Fibroblast of pulmonary artery (primary cell): ENCODE data around the gene ACR.

Source experiments
- DNase-seq: peaks from one replicate; pipeline ENCODE4 v3.0.0-alpha.2; 2010; ENCODE audit warnings: low read depth
- H3K4me3 ChIP-seq: replicated peaks from 2 replicates; pipeline ENCODE4 v1.5.1; 2011; ENCODE audit warnings: low read depth, mild to moderate bottlenecking, control low read depth, low read length, moderate library complexity
- TF ChIP-seq, protein P1 (sequence below): IDR thresholded peaks from 2 replicates; pipeline ENCODE4 v1.5.1; 2011; ENCODE audit warnings: mild to moderate bottlenecking, control low read depth, low read length, inconsistent platforms; ENCODE audit errors: missing control alignments

Gene ACR

DNA sequence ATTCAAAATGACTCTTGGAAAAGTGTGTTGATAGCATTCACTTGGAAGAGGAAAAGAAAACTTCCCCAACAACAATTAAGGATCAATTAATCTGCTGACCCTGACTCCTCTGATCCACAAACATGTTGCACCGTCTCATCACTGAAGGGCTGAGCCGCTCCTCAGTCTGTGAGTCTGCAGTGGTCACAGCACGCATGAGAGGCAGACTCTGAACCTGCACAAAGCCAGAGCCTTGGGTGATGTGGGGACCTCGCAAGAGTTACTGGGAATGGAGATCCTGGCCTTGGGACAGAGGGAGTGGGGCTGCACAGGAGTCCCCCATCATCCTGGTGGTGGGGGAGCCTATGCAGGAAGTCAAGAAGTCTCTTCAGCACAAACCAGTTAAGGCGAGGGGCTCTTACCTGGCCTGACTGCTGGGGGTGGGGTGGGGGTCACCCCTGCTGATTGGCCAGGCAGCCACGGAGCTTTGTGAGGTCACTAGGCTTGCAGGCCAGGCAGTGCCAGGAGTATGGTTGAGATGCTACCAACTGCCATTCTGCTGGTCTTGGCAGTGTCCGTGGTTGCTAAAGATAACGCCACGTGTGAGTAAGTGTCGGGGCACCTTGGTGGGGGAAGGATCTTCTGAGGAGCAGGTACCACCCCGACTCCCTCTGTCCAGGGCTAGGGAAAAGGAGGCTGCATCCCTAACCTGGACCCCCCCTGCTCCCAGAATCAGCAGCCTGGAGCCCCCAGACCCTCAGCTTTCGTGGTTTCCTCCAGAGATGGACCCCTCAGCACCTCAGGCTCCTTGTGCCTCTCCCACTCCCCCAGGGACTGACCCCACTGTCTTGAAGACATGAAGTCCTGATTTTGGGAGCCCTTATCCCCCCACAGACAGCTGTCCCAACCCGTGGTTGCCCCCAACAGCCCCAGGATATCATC, at the start of gene ACR:
Gene ACR (plus strand): TSS at position 477 of the 921 bp plus-strand sequence. CDS start 32 bp downstream, at position 509.
- TF ChIP-seq, protein P1, sequence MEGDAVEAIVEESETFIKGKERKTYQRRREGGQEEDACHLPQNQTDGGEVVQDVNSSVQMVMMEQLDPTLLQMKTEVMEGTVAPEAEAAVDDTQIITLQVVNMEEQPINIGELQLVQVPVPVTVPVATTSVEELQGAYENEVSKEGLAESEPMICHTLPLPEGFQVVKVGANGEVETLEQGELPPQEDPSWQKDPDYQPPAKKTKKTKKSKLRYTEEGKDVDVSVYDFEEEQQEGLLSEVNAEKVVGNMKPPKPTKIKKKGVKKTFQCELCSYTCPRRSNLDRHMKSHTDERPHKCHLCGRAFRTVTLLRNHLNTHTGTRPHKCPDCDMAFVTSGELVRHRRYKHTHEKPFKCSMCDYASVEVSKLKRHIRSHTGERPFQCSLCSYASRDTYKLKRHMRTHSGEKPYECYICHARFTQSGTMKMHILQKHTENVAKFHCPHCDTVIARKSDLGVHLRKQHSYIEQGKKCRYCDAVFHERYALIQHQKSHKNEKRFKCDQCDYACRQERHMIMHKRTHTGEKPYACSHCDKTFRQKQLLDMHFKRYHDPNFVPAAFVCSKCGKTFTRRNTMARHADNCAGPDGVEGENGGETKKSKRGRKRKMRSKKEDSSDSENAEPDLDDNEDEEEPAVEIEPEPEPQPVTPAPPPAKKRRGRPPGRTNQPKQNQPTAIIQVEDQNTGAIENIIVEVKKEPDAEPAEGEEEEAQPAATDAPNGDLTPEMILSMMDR = no peak
- no peak within 1 kb of the TSS for H3K4me3 ChIP-seq
- no peak for DNase-seq

DNA sequence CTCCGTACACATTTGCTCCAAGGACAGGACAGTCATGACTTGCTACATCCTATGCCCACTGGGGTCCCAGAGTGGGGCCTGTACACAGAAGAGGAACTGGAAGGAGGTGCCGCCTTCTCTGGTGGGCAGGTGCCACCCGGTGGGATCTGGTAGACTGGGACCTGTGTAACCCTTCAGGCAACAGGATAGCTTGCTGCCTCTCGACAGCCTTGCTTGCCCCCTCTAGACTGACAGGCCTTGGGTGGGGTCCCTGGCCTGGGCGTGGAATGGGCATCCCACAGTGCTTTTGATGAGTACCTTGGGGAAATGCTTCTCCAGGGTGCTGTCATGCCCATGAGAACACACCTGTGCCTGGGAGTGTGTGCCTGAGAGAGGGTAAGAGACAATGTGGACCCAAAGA, 49.6 kb upstream of the ACR start:
- TF ChIP-seq, protein P1 = no peak
- no peak overlapping the region for H3K4me3 ChIP-seq
- no peak for DNase-seq

DNA sequence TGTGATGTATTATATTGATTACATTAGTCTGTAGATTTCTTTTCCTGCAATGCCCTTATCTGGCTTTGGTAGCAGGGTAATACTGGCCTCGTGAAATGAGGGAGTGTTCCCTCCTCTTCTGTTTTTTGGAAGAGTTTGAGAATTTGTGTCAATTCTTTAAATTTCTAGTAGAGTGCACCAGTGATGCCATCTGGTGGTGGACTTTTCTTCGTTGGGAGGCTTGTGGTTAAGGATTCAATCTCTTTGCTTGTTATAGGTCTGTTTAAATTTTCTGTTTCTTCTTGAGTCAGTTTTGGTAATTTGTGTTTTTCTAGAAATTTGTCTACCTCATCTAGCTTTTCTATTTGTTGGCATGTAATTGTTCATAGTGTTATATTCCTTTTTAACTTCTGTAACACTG, 46.5 kb upstream of the ACR start:
- TF ChIP-seq, protein P1 = peak; percentile 67
- peak; percentile 71 for DNase-seq
- no peak overlapping the region for H3K4me3 ChIP-seq

DNA sequence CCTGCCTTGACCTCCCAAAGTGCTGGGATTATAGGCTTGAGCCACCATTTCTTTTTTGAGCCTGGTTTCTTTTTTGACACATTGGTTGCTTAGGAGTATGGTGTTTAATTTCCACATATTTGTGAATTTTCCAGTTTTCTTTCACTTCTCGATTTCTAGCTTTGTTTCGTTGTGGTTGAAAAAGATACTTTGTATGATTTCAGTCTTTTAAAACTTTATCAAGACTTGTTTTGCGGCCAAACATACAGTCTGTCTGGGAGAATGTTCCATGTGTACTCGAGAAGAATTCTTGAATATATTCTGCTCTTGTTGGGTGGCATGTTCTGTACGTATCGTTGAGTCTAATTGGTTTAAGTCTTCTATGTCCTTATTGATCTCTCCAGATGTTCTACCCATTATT, 44.5 kb upstream of the ACR start:
- TF ChIP-seq, protein P1 = no peak
- H3K4me3 ChIP-seq = no peak overlapping the region
- no peak for DNase-seq

DNA sequence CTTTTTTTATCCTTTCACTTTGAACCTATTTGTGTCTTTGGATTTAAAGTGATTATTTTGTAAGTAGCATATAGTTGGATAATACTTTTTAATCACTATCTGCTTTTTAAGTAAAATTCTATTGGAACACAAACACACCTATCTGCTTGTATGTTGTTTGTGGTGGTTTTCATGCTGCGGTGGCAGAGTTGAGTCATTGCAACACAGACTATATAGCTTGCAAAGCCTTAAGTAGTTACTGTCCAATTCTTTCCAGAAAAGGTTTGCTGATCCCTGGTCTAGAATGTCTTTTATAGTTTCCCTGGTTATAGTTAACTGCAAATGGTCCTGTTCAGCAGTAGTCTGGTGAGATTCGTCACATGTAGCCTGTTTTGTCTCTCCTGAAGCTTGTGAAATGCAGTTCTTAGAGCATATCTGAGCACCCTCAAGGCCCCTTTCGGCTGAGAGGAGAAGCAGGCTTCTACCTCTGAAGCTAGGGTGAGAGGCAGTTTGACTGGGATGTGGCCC, 43.9 kb upstream of the ACR start:
- DNase-seq = peak; percentile 22
- TF ChIP-seq, protein P1 = no peak
- H3K4me3 ChIP-seq = no peak overlapping the region

DNA sequence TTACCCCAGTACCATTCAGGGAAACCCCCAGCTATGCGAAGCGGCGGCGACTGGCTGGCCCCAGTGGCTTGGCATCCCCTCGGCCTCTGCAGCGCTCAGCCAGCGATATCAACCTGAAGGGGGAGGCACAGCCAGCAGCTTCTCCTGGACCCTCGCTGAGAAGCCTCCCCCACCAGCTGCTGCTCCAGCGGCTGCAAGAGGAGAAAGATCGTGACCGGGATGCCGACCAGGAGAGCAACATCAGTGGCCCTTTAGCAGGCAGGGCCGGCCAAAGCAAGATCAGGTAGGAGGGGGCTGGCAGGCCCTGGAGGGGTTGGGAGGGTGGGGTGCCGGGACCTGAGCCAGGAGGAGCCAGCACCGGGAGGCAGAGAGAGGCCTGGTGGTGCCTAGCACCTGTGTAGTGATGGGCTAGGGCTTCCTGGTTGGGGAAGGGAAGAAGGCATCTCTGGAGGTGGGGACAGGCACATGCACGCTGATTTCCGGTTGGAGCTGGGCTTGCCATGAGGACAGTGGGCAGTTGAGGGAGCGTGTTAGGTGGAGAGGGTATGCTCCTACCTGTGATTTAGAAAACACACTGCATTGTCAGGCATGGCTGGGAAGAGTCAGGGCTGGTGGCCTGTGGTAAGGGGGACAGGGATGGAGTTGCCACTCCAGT, 43.1 kb upstream of the ACR start:
- TF ChIP-seq, protein P1 = no peak
- no peak overlapping the region for H3K4me3 ChIP-seq
- no peak for DNase-seq
